ENCODE measurements around the gene ERVV-1.

DNA sequence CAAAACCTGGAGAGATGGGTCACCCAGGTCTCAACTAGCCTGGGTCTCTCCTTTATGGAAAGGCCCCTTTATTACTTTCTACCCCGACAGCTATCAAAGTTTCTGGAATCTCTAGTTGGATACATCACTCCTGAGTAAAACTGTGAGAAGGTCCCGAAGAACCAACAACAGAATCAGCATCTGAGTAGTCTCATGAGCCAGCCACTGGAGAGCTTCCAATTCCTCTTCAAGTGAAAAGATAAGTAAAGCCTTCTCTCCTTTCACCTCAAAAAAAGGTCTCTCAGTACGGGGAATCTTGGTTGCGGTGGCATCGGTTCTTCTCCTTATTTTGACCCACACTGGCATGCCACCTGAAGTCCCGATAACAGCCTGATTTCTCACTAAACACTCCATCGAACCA lies at the start of gene ERVV-1:
- TF ChIP-seq EZH2phosphoT487 (IDR thresholded peaks at IDR 0.05; ENCODE audit: low read depth, severe bottlenecking, unreplicated experiment) (no peak), EZH2 (IDR thresholded peaks at IDR 0.05; ENCODE audit: borderline replicate concordance) (no peak)
- TF ChIP-seq, protein P1, sequence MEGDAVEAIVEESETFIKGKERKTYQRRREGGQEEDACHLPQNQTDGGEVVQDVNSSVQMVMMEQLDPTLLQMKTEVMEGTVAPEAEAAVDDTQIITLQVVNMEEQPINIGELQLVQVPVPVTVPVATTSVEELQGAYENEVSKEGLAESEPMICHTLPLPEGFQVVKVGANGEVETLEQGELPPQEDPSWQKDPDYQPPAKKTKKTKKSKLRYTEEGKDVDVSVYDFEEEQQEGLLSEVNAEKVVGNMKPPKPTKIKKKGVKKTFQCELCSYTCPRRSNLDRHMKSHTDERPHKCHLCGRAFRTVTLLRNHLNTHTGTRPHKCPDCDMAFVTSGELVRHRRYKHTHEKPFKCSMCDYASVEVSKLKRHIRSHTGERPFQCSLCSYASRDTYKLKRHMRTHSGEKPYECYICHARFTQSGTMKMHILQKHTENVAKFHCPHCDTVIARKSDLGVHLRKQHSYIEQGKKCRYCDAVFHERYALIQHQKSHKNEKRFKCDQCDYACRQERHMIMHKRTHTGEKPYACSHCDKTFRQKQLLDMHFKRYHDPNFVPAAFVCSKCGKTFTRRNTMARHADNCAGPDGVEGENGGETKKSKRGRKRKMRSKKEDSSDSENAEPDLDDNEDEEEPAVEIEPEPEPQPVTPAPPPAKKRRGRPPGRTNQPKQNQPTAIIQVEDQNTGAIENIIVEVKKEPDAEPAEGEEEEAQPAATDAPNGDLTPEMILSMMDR (IDR thresholded peaks at IDR 0.05; ENCODE audit: poor library complexity): no peak

Data from hepatocyte (in vitro differentiated cells).